ENCODE data around the gene GSG1.
"Not testable (repeated sequence)": the region's sequence is repeated elsewhere in the genome, so short reads cannot be mapped to it uniquely, and the experiment has no call there.

Gene GSG1

DNA sequence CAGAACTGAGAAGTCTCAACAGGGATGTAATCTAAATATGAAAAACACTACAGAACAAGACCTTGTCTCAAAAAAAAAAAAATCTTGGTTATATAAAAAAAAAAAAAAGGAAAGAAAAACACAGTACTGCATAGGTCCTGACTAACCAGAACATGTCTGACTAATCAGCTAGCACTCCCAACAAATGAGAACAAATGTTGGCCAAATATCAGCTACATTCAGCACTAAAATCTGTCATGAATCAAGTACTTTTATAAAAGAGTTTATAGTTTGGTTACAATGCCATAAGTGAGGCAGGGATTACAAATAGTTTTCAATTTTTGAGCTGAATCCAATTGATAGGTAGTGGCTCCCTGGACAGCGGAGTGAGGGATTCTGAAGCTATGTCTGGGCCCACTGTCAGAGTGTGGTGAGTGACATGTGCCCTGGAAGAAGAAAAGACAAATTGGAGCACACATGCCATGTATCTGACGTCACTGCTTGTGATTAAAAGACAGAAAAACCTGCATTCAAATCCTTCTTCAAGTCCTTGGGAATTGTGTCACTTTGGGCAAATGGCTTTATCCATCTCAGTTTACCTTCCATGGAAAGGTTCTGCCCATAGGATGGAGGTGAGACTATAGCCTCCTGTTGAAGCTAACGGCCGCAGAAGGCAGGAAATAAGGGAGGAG lies 64.8 kb downstream of the GSG1 start:
- no peaks in the 10 kb centered on the region for H3K27me3 Mint-ChIP-seq
- no peaks in the 10 kb centered on the region for H3K36me3 Mint-ChIP-seq
- no peak for ATAC-seq
- no peaks in the 10 kb centered on the region for H3K9me3 Mint-ChIP-seq
- H3K27ac Mint-ChIP-seq, result no peak overlapping the region
- H3K4me3 Mint-ChIP-seq, result no peak overlapping the region
- peaks cover 15% of the 10 kb centered on the region for H3K4me1 Mint-ChIP-seq

- no peaks in the 10 kb centered on the region for H3K36me3 Mint-ChIP-seq
- H3K27me3 Mint-ChIP-seq, result no peaks in the 10 kb centered on the region
- no peak overlapping the region for H3K4me3 Mint-ChIP-seq
- H3K4me1 Mint-ChIP-seq, result peaks cover 15% of the 10 kb centered on the region
- no peak overlapping the region for H3K27ac Mint-ChIP-seq
- H3K9me3 Mint-ChIP-seq, result no peaks in the 10 kb centered on the region
- no peak for ATAC-seq
Measured at GRCh38 chr12:13036881-13037280, 66.6 kb downstream of the GSG1 start.

DNA sequence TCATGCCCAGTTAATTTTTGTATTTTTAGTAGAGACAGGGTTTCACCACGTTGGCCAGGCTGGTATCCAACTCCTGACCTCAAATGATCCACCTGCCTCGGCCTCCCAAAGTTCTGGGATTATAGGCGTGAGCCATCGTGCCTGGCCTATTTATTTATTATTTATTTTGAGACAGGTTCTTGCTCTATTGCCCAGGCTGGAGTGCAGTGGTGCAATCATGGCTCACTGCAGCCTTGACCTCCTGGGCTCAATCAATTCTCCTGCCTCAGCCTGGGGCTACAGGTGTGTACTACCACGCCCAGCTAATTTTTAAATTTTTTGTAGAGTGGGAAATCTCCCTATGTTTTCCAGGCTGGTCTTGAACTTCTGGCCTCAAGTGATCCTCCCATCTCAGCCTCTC lies 68.1 kb downstream of the GSG1 start:
- not testable (repeated sequence) for H3K36me3 Mint-ChIP-seq, H3K9me3 Mint-ChIP-seq, H3K27me3 Mint-ChIP-seq, H3K4me3 Mint-ChIP-seq, ATAC-seq, H3K27ac Mint-ChIP-seq
- peaks cover 15% of the 10 kb centered on the region for H3K4me1 Mint-ChIP-seq
